C4-2B (cell line): ENCODE results near the gene RAB6D.
"Not testable (repeated sequence)": the region's sequence is repeated elsewhere in the genome, so short reads cannot be mapped to it uniquely, and the experiment has no call there.

ENCODE experiments used
- CTCF ChIP-seq: fragments of 450-650 bp; conservative IDR thresholded peaks from 2 replicates; pipeline ENCODE4 v1.5.1; 2017; ENCODE audit warnings: mild to moderate bottlenecking
- ZFX ChIP-seq: fragments of 450-650 bp; IDR thresholded peaks from 2 replicates; pipeline ENCODE4 v1.6.1; 2017

GRCh38 chr2:131332709-131333108 is 31.3 kb downstream of the RAB6D start:
- TF ChIP-seq CTCF, ZFX: not testable (repeated sequence)
